Measurements from ENCODE around the gene SMAD6.
A peak's percentile ranks its signal among the peaks of the same experiment; 100 is the strongest.

SMAD6 gene

DNA sequence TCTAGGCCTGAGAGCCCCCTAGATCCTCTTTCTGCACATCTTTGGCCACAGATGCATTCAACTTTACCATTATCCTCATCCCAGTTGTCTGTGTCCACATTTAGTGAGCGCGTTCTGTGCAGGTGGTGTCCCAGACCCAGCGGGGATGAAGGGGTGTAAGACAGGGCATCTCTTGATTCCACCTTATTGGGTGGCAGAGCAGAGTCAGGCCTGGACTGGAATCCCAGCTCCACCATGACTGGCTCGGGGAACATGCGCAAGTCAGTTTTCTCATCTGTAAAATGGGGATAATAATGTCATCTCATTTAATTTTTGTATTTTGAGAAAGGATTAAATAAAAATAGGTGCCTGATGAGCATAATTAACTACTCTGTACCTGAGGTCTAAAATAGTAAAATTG, 7.8 kb downstream of the SMAD6 start:
- TF ChIP-seq, protein P1, sequence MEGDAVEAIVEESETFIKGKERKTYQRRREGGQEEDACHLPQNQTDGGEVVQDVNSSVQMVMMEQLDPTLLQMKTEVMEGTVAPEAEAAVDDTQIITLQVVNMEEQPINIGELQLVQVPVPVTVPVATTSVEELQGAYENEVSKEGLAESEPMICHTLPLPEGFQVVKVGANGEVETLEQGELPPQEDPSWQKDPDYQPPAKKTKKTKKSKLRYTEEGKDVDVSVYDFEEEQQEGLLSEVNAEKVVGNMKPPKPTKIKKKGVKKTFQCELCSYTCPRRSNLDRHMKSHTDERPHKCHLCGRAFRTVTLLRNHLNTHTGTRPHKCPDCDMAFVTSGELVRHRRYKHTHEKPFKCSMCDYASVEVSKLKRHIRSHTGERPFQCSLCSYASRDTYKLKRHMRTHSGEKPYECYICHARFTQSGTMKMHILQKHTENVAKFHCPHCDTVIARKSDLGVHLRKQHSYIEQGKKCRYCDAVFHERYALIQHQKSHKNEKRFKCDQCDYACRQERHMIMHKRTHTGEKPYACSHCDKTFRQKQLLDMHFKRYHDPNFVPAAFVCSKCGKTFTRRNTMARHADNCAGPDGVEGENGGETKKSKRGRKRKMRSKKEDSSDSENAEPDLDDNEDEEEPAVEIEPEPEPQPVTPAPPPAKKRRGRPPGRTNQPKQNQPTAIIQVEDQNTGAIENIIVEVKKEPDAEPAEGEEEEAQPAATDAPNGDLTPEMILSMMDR (IDR thresholded peaks at IDR 0.05; ENCODE audit: insufficient read depth, low read depth, low read length, missing control alignments), result no peak
- DNase-seq (ENCODE audit: low read depth), result no peak
- no peak overlapping the region for H3K4me3 ChIP-seq (ENCODE audit: low read length)

DNA sequence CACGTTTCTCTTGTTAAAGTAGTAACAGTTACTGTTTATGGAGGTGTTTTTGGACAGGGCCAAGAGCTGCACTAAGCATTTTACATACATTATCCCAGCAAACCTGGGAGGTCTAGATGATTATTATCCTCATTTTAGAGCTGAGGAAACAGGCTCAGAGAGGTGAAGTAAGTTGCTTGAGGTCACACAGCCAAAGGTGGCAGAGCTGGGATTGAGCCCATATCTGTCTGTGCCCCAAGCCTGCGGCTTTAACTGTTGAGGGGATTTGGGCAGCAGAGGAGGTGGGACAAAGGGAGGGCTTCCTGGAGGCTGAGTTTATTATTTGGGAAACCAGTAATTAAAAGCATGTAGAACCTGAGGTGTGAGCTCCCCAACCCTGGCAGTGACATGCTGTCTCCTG, 9.2 kb downstream of the SMAD6 start:
- TF ChIP-seq, protein P1 (IDR thresholded peaks at IDR 0.05; ENCODE audit: insufficient read depth, low read depth, low read length, missing control alignments), result no peak
- no peak overlapping the region for H3K4me3 ChIP-seq (ENCODE audit: low read length)
- DNase-seq (ENCODE audit: low read depth), result no peak

DNA sequence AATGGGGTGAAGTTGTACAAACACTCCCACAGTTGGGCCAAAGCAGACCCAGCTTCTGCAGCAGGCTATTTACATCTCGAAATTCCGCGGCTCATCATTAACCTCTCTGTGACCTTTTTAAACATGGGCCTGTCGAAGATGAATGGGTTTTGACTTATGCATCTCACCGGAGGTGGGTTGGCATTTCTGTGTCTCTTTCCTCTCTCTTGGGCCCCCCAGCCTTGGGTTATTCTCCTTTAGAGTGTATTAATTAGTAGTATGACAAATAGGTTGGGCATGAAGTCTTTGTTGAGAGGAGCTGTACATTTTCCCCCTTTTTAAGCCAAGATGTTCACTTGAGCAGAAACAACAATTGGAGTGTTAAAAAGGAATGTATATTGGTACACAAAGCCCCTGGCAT, 9.8 kb downstream of the SMAD6 start:
- TF ChIP-seq, protein P1 (IDR thresholded peaks at IDR 0.05; ENCODE audit: insufficient read depth, low read depth, low read length, missing control alignments), result no peak
- no peak for DNase-seq (ENCODE audit: low read depth)
- H3K4me3 ChIP-seq (ENCODE audit: low read length), result no peak overlapping the region

DNA sequence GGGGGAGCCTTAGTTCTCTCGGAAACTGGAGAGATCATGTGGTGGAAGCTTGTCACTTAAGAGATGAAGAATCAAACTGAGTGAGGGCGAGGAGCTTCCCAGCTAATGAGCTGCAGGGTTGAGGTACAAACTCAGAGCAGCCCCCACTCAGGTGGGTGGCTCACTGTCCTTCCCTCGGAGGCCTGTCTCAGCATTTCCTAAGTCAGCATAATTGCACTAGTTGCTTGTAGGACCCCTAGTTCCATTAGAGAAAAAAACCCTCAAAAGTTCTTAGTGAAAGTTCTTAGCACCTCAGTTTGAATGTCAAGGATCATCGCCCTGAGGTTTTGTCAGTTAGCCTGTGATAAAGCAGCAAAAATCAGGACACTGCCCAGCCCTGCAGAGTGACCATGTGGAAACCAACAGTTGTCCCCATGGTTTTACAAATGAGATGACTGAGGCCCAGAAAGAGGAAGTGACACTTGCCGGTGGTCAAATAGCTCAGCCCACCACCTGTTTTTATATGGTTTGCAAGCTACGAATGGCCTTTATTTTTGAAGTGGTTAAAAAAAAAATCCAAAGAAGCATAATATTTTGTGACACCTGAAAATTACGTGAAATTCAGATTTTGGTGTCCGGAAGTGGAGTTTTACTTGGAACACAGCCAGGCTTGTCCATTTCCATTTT, 11.9 kb downstream of the SMAD6 start:
- H3K4me3 ChIP-seq (ENCODE audit: low read length), result no peak overlapping the region
- no peak for DNase-seq (ENCODE audit: low read depth)
- TF ChIP-seq, protein P1 (IDR thresholded peaks at IDR 0.05; ENCODE audit: insufficient read depth, low read depth, low read length, missing control alignments), result no peak

DNA sequence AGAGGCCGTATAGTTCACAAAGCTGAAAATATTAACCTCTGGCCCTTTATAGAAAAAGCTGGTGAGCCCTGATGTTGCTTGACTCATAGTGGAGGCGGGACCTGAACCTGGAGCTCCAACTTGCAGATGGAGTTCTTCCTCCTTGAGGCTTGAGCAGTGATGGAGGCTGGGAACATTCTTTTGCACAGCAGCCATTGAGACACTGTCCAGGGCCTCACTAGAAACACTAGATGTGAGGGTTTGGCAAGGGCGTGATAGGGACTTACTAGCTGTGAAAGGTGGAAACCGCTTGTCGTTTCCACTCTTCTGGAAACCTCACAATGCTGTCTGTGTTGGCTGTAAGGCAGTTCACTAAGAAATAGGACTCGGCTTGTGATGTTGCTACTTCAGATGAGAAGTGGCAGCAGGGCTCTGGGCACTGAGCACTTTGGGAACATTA, 12.5 kb downstream of the SMAD6 start:
- H3K4me3 ChIP-seq (ENCODE audit: low read length), result no peak overlapping the region
- DNase-seq (ENCODE audit: low read depth), result peak; percentile 40
- TF ChIP-seq, protein P1 (IDR thresholded peaks at IDR 0.05; ENCODE audit: insufficient read depth, low read depth, low read length, missing control alignments), result no peak

DNA sequence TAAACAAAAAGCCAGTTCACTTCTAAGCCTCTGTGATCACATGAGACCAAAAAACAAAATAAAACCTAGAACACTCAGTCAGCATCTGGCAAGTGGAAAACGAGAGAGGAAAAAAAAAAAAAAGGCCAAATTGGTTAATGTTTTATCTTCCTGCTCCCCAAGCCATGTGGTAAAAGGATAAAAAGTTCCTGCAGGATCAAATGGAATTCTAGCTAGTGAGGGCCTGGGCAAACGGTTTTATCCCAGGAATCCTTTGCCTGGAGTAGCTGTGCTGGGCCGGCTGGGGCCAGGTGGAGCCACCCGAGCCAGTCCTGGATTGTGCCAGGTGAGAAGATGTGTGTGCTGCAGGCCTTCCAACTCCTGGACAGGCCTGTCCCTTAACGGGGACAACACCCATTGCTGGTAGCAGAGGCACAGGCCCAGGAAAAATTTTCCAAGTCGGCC, 13.2 kb downstream of the SMAD6 start:
- DNase-seq (ENCODE audit: low read depth), result no peak
- TF ChIP-seq, protein P1 (IDR thresholded peaks at IDR 0.05; ENCODE audit: insufficient read depth, low read depth, low read length, missing control alignments), result no peak
- H3K4me3 ChIP-seq (ENCODE audit: low read length), result no peak overlapping the region
